Peyer's patch (tissue), 4 donors: ENCODE results near the gene ZNF831. TPM values are rescaled to one million over a fixed set of nuclear protein-coding genes. Genes with fewer than 3 reads are reported as not detected.
A peak's percentile ranks its signal among the peaks of the same experiment; 100 is the strongest.

Experiments
- DNase-seq, 3 donors: peaks; one replicate each; pipeline ENCODE4 v3.0.0-alpha.2; 2017 to 2019
- H3K27ac ChIP-seq, 4 donors: fragments of 200-600 bp; sonication (generic); one replicate each; pipeline ENCODE4 v1.5.1; 2016 to 2019
- H3K27me3 ChIP-seq, 2 donors: fragments of 200-600 bp; sonication (generic); one replicate each; pipeline ENCODE4 v1.5.1; 2019
- H3K36me3 ChIP-seq, 3 donors: fragments of 200-600 bp; sonication (generic); one replicate each; pipeline ENCODE4 v1.5.1; 2016 to 2019
- H3K4me1 ChIP-seq, 4 donors: fragments of 200-600 bp; sonication (generic); one replicate each; pipeline ENCODE4 v1.5.1; 2016 to 2019
- H3K4me3 ChIP-seq, 4 donors: fragments of 200-600 bp; sonication (generic); 1 replicate in 3 of 4; 2 replicates in 1 of 4; pipeline ENCODE4 v1.5.1; 2016 to 2019; ENCODE audit warnings: mild to moderate bottlenecking in 1 of 4
- H3K9me3 ChIP-seq, 4 donors: fragments of 200-600 bp; sonication (generic); one replicate each; pipeline ENCODE4 v1.5.1; 2016 to 2019; ENCODE audit warnings: mild to moderate bottlenecking in 1 of 4
- CTCF ChIP-seq, 6 experiments: fragments of 450-650 bp in 4 of 6; fragments of 200-600 bp in 2 of 6; sonication (generic) in 1 of 6; IDR thresholded peaks; one replicate each; pipeline ENCODE4 v1.5.1; 2017 to 2019; ENCODE audit warnings: antibody characterized with exemption in 6 of 6, mild to moderate bottlenecking in 3 of 6, moderate library complexity in 1 of 6
- POLR2A ChIP-seq, 2 donors: fragments of 450-650 bp; IDR thresholded peaks; one replicate each; pipeline ENCODE4 v1.5.1; 2017; ENCODE audit warnings: antibody characterized with exemption in 2 of 2, mild to moderate bottlenecking in 2 of 2, moderate library complexity in 2 of 2
- total RNA-seq, 4 donors: library from RNA; depleted of rRNA; stranded (reverse); fragments of >200 nt; gene quantifications; one replicate each; pipeline ENCODE4 v1.1.0, GENCODE V29; 2016

ZNF831 gene
- total RNA-seq, 4 donors from 2014 or later = 1.7 to 11.6 (median 2.3) TPM

DNA sequence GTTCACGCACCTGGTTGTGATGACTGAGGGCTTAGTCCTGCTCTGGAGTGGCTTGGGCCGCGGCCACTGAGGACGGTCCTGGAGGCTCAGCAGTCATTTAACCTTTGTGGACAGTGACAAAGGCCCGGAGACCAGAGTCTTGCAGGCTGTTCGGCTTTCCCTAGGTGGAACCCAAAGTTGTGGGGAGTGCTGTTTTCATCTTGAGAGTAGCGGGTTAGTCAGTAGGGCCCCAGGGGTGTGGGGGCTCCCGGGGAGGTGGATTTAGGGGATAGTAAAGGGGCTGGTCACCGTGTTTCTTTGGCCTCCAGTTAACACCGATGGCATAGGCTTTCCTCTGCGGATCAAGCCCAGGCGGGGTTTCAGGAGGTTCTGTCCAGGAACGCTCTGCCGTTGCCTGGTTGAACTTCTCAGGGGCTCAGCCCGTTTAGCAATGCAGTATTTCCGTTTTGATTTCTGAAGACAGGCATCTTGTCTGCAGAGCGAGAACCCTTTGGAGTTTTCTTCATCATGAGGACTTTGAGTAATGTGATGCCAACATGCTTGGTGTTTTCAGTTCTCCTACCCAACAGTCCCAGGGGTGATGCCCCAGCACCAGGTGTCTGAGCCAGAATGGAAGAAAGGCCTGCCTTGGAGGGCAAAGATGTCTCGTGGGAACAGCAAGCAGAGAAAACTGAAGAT, 31.8 kb downstream of the ZNF831 start:
- Histone ChIP-seq H3K27me3 (no peaks in the 10 kb centered on the region), H3K4me3 (no peak overlapping the region), H3K4me1 (no peaks in the 10 kb centered on the region), H3K36me3 (no peaks in the 10 kb centered on the region), H3K9me3 (no peaks in the 10 kb centered on the region), H3K27ac (no peak overlapping the region)
- DNase-seq = no peak
- TF ChIP-seq CTCF (IDR thresholded peaks at IDR 0.05) (no peak), POLR2A (IDR thresholded peaks at IDR 0.05) (no peak)

- no peak for DNase-seq
- TF ChIP-seq POLR2A (IDR thresholded peaks at IDR 0.05) (no peak), CTCF (IDR thresholded peaks at IDR 0.05) (no peak)
- no peaks in the 10 kb centered on the region for H3K27me3 ChIP-seq
Measured at GRCh38 chr20:59204165-59204894, 40.7 kb downstream of the ZNF831 start.

GRCh38 chr20:59205044-59205443, 41.4 kb downstream of the ZNF831 start:
- no peaks in the 10 kb centered on the region for H3K9me3 ChIP-seq
- no peak overlapping the region for H3K27ac ChIP-seq
- no peaks in the 10 kb centered on the region for H3K27me3 ChIP-seq
- DNase-seq = no peak
- peaks cover 0 to 6% (median 0%) of the 10 kb centered on the region in 4 donors for H3K4me1 ChIP-seq
- H3K36me3 ChIP-seq = no peaks in the 10 kb centered on the region
- H3K4me3 ChIP-seq = no peak overlapping the region
- TF ChIP-seq POLR2A (IDR thresholded peaks at IDR 0.05) = no peak
- TF ChIP-seq CTCF (IDR thresholded peaks at IDR 0.05) = no peak

More at GRCh38 chr20:59204165-59204894, 40.7 kb downstream of the ZNF831 start:
- Histone ChIP-seq H3K27ac (no peak overlapping the region), H3K4me1 (peaks cover 0 to 6% (median 0%) of the 10 kb centered on the region in 4 donors), H3K9me3 (no peaks in the 10 kb centered on the region), H3K36me3 (no peaks in the 10 kb centered on the region), H3K4me3 (no peak overlapping the region)

- Histone ChIP-seq H3K27ac (peak overlapping the region in 1 of 4 donors; percentile 17), H3K4me1 (peaks cover 0 to 6% (median 0%) of the 10 kb centered on the region in 4 donors), H3K27me3 (no peaks in the 10 kb centered on the region), H3K9me3 (no peaks in the 10 kb centered on the region), H3K36me3 (no peaks in the 10 kb centered on the region), H3K4me3 (no peak overlapping the region)
- DNase-seq = no peak
- TF ChIP-seq CTCF (IDR thresholded peaks at IDR 0.05) (no peak), POLR2A (IDR thresholded peaks at IDR 0.05) (no peak)
Measured at GRCh38 chr20:59207235-59207634, 43.6 kb downstream of the ZNF831 start.

DNA sequence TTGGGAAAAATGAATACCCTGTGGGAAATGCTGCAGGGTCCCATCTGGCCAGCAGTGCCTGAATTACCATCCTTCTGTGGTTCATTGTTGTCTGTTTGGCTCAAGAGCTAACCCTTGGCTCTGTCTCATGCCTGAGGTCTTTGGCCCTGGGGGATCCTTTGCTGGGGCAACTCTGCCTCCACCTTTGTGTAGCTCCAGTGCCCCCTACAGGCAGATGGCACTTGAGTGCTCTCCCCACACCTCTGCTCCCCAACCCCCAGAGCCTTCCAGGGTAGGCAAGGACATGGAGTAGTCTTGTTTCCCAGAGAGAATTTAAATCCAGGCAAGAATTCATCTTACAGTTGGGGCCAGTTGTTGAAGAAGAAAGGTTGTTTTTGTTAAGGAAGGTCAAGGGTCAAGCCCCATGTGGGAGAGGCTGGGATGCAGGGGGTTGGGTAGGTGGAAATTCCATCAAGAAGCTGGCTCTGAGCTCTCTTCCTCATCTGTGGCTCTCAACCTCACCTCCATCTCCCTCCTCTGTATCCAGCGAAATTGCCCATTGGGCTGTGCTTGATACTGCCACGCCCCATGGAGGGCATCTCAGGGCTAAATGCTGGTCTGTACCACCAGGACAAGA, 44.2 kb downstream of the ZNF831 start:
- Histone ChIP-seq H3K4me3 (no peak overlapping the region), H3K27ac (peak overlapping the region in 1 of 4 donors; percentile 17), H3K27me3 (no peaks in the 10 kb centered on the region), H3K4me1 (peaks cover 0 to 6% (median 0%) of the 10 kb centered on the region in 4 donors), H3K9me3 (no peaks in the 10 kb centered on the region), H3K36me3 (no peaks in the 10 kb centered on the region)
- peak; percentile 27 to 85 (median 77) for TF ChIP-seq CTCF (IDR thresholded peaks at IDR 0.05)
- TF ChIP-seq POLR2A (IDR thresholded peaks at IDR 0.05) = no peak
- DNase-seq = peak; percentile 74 to 92 (median 86)
